NCI-H460 (cell line): ENCODE results near the gene ZNF783. TPM values are rescaled to one million over a fixed set of nuclear protein-coding genes. Genes with fewer than 3 reads are reported as not detected.
"Not testable (repeated sequence)": the region's sequence is repeated elsewhere in the genome, so short reads cannot be mapped to it uniquely, and the experiment has no call there.

Experiments
- DNase-seq: peaks from one replicate; pipeline ENCODE4 v3.0.0-alpha.2; 2016; ENCODE audit warnings: low read depth; ENCODE audit errors: extremely low read depth
- total RNA-seq: library from RNA; depleted of rRNA; stranded (reverse); fragments of >200 nt; shearing (Covaris generic); gene quantifications from 2 replicates; pipeline ENCODE4 v1.2.3, GENCODE V29; 2014

ZNF783 gene
- total RNA-seq, 1 experiment from 2014 or later, result 3.0 TPM

DNA sequence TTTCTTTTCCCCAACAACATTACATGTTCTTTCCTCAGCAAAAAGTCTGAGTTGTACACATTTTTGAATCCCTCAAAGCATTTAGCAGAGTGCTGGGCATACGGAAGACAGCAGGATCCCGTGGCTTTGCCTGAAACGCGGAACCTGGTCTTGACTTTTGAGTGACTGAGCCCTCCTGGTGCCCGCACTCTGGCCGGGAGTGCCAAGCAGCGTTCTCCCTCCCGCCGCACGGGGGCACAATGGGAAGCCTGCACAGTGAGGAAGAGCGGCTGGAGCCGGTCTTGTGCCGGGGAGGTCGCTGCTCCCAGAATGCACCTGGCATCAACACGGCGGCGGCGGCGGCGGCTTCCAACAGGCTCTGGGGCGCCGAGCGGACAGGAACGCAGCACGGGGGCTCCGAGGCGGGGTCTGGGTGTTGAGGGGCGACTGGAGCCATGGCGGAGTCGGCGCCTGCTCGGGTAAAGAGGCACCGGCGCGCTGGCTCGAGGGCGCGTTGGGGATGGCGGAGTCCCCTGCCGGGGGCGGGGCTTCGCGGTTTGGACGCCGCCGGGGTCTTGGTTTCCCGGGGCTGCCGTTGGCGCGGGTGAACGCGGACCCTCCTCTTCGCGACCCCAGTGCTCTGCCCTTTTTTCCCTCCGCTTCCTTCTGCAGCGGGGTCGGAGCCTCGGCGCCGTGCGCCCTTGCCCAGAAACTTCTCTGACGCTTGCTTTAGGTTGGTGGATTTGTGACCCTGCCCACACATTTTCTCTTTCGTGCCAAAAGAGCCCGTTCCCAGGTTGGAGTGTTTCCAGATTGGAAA, 22.5 kb upstream of the ZNF783 start, which contains the start of gene ZNF212:
Gene ZNF212 (plus strand): TSS at position 307 of the 799 bp plus-strand sequence. CDS start 128 bp downstream, at position 435.
- DNase-seq, result peak; percentile 88

DNA sequence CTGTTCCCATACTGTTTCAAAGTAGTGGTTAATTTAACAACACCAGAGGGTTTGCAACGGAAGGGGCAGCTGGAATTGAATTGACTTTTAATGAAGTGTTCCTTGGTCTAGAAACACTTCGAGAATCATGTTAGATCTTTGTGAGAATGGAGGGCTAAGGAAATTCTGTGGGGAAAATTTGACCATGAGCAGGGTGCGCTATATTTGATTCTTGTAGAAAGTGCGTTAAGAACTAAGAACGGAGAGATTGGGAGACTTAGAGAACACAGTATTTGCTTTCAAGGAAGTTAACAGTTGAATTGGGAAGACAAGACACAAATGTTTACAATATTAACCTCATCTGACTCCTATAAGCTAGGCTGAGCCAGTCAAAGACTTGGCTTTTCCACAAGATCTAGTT, 21.4 kb upstream of the ZNF783 start:
- no peak for DNase-seq

DNA sequence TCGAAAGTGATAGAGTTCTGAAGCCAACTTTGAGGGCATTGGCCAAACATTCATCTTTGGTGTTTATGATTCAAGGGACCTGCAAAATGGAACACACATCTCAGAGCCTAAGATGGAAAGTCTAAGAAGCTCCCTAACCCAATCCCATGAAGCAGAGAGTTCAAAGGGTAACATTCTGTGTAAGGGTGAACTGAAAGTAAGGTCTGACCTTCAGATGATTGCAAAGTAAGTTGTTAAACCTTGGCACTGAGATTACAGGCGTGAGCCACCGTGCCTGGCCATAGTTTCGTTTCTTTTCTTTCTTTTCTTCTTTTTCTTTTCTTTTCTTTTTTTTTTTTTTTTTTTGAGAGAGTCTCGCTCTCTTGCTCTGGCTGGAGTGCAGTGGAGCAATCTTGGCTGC, 20.3 kb upstream of the ZNF783 start:
- DNase-seq, result no peak

DNA sequence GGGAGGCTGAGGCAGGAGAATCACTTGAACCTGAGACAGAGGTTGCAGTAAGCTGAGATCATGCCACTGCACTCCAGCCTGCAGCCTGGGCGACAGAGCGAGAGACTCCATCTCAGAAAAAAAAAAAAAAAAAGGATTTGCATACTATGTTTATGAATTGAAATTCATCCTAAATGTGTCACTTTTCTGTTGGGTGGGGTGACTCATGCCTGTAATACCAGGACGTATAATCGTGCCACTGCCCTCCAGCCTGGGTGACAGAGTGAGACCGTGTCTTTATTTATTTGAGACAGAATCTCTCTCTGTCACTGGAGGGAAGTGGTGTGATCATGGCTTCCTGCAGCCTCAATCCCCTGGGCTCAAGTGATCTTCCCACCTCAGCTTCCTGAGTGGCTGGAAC, 16.8 kb upstream of the ZNF783 start:
- DNase-seq, result no peak

DNA sequence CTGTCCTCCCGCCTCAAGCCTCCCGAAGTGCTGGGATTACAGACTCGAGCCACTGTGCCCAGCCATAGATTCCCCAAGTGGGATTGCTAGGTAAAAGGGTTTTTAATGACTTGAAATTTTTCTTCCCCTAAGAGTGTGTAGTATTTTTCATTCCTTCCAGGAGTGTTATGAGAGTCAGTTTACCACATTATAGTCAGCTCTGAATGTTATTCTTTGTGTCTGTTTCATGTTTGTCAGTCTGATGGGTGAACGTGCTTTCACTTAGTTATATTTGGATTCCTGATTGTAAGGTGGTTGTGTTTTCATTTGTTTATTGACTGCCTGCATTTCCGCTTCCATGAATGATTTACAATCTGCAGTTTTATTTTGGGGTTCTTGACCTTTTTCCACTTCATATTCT, 16.3 kb upstream of the ZNF783 start:
- DNase-seq, result no peak

DNA sequence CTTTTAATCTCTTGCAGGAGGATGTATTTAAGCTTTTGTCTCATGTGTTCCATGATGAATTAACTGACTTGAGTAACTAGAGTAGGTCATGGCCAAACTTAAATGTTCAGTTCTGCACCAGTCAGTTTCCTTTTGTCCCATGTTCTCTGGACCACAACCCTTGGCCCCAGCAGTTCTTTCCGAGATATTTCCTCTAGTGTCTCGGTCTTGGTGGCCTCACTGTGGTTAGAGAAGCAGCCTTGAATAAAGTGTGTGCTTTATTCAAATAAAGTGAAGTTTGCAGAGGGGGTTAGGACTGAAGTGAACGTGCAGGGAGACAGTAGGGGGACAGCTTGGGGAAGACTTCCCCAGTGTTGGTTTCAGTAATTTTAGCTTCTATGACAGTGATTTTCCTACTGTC, 13.2 kb upstream of the ZNF783 start:
- no peak for DNase-seq

DNA sequence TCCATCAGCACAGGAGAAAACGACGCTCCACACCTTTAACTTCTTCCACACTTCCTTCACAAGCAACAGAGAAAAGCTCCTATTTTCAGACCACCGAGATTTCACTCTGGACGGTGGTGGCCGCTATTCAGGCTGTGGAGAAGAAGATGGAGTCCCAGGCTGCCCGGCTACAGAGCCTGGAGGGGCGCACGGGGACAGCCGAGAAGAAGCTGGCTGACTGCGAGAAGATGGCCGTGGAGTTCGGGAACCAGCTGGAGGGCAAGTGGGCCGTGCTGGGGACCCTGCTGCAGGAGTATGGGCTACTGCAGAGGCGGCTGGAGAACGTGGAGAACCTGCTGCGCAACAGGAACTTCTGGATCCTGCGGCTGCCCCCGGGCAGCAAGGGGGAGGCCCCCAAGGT, 11.8 kb upstream of the ZNF783 start:
- not testable (repeated sequence) for DNase-seq

DNA sequence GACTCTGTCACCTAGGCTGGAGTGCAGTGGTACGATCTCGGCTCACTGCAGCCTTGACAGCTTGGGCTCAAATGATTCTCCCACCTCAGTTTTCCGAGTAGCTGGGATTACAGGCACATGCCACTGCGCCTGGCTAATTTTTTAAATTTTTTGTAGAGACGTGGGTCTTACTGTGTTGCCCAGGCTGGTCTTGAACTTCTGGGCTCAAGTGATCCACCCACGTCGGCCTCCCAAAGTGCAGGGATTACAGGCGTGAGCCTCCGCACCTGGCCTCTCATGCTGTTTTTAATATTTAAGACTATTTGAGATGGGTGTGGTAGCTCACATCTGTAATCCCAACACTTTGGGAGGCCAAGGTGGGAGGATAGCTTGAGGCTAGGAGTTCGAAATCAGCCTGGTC, 10.5 kb upstream of the ZNF783 start:
- DNase-seq, result not testable (repeated sequence)

DNA sequence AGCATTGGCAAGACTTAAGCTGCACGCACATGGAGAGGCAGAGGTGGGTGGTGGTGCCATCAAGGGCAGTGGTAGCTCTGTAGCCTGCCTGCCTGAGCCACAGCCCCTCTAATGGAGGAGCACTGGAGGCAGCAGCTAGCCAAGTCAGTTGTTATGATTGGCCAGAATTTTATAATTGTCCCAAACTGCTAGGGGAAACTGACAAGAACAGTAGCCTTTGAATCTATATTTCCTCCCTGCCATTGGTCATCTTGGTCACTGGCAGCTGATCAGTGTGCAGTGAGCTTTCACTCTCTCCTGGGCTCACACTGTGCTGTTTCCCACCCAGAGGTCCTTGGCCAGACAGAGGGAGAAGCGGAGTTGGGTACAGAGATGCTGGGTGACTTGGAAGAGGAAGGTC, 9.6 kb upstream of the ZNF783 start:
- no peak for DNase-seq

DNA sequence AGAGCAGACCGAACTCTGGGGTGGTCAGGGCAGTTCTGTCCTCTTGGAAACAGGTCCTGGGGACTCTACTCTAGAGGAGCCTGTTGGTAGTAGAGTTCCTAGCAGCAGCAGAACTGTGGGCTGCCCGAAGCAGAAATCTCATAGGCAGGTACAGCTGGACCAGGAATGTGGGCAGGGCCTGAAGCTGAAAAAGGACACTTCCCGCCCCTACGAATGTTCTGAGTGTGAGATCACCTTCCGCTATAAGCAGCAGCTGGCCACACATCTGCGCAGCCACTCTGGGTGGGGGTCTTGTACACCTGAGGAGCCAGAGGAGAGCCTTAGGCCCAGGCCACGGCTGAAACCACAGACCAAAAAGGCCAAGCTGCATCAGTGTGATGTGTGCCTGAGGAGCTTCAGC, 8.3 kb upstream of the ZNF783 start:
- no peak for DNase-seq

DNA sequence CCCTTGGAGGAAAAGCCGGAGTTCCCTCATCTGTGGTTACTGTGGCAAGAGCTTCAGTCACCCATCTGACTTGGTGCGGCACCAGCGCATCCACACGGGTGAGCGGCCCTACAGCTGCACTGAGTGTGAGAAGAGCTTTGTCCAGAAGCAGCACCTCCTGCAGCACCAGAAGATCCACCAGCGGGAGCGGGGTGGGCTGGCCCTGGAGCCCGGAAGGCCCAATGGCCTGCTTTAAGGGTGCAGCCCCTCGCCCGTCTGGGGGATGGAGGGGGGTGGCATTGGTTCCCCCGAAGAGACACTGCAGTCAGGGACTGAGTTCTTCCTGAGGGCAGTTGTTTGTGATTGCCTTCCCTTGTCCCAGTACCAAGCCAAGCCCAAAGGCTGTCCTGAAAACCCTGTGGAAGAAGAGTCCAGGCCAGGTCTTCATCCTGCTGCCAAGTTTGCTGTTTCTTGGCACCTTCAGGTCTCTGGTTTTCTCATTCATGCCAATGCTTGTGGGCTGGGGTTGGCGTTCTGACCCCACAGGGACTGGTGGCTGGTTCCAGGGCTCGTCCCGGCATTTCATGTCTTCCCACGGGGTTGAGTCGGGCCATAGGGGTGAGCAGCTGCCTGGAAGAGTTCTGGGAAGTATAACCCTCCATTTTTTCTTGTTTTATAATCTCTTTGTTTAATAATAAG, 7.7 kb upstream of the ZNF783 start:
- DNase-seq, result no peak

DNA sequence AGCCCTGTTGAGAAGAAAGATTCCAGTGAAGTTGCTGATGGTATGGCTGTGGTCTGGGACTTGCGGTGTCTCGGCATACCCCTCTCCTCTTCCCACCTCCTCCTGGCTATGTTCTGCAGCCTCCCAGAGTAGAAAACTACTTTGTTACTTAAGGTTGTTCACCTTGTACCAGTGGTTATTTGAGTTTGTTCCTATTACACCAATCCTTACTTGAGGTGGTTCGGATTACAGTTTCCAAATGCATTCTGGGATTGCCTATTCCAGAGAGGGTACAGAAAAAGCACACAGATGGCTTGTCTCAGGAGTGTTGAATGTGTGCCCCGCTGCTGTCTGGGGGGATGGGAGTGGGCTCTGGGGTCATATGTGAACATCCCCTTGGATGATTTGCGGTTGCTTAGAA, 6.8 kb upstream of the ZNF783 start:
- DNase-seq, result no peak

DNA sequence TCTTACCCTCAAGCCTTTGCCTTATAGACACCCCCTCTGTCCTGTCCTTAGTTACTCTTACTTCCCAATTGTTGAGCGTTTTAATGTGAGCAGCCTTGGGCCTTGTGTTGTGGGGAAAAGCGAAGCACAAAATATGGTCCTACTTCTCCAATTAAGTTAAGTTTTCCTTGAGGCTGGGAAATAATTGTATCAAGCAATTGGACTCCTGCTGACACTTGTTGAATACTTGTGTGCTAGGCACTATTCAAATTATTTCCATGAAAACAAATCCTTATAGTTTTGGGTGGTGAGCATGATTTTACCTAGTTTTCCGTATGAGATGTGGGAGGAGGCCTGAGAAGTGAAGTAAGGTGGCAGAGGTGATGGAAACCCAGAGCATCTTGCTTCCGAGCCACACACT, 5.4 kb upstream of the ZNF783 start:
- no peak for DNase-seq

DNA sequence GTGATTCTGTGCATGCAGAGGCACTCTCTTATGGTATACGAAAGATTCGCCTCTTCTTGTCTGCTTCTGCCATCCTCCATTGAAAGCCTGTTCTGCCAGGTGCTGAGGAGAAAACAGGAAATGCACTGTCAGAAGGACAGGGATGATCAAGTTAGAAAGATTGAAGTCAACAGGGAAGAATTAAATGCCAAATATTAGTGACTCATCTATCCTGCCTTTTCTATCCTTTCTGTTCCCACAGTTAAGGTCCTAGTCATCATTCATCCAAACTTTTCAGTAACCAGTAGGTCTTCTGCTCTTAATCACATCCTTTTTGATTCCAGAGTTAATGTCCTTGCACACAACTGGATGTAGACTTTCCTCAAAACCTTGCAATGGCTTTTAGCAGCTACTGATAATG, 4.8 kb upstream of the ZNF783 start:
- DNase-seq, result no peak

DNA sequence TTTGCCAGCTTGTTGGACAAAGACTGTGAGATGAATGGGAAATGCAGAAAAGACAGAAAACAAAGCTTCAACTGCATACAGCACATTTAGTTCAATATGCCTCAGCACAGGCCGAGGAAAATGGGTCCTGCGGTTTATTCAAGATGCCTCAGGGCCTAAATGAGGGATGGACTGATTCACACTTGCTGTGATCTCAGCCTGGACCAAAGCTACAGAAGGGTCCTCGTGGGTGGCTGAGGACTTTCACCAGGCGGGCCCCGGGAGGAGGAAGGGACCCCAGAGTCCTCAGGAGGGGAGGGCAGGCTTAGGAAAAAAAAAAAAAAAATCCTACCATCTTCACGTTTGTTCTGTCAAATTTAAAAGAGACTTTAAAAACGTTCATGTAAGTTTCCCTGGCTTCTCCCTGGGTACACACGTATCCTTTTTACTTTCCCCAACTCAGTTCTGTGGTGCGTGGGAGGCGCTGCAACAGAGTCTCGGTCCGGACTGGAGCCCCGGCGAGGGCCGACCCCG, 624 bp upstream of the ZNF783 start:
- DNase-seq, result no peak

DNA sequence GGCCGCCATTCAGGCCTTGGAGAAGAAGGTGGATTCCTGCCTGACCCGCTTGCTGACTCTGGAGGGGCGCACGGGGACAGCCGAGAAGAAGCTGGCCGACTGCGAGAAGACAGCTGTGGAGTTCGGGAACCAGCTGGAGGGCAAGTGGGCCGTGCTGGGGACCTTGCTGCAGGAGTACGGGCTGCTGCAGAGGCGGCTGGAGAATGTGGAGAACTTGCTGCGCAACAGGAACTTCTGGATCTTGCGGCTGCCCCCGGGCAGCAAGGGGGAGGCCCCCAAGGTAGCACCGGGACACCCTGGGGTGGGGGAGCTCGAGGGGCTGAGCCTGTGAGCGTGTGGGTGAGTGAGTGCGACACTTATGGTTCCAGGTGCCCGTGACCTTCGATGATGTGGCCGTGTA, 4.5 kb downstream of the ZNF783 start:
- no peak for DNase-seq

DNA sequence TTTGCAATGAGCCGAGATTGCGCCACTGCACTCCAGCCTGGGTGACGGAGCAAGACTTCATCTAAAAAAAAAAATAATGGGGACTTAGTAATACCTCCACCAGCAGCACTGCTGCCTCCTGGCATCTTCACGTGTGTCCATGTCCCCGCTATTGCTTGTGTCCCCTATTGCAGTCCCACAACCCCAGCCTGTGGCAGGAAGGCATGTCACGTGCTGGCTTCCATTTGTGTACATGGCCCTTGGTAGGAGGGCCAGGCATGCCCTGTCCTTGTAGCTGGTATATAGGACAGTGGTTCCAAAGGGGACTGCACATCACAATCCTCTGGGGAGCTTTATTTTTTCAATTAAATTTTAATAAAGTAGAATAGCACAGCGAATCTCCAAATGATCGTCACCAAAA, 5.7 kb downstream of the ZNF783 start:
- no peak for DNase-seq

DNA sequence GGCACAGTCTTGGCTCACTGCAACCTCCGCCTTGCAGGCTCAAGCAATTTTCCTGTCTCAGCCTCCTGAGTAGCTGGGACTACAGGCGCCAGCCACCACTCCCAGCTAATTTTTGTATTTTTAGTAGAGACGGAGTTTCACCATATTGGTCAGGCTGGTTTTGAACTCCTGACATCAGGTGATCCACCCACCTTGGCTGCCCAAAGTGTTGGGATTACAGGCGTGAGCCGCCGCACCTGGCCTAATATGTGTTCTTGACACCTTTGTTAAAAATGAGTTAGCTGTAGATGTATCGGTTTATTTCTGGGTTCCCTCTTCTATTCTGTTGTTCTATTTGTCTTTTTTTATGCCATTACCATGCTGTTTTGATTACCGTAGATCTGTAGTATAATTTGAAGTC, 12.4 kb downstream of the ZNF783 start:
- not testable (repeated sequence) for DNase-seq

DNA sequence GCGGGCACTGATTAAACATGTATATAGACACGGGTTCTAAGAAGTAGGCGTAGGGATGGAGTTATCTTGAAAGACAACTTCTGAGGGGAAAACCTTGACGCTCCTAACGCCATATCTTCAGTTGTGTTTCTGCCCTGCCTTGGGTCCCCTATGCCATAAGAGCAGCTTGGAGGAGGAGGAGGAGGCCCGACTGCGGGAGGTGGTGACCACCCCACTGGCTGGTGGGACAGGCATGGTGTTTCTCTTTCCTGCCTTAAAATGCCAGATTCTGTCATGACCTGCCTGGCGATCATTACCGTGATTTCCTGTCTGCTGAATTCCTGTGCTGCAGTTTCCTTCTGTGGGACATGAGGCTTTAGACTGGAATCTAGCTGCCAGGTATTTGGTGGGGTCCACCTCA, 15.9 kb downstream of the ZNF783 start:
- no peak for DNase-seq

DNA sequence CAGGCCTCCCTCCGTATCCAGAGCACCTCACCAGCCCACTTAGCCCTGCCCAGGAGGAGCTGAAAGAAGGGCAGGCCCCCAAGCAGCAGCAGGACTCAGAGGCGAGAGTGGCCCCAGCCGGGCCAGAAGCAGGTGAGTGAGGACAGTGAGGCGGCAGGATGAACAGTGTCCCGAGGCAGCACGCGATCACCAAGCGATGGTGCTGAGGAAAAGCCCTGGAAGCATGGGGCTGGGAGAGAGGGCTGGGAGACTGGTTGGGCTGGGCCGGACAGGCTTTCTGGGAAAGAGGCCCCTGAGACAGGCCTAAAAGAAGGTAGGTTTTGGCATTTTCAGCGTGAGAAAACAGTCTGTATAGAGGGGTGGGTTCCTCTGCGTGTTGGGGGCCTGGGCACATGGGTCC, 16.4 kb downstream of the ZNF783 start:
- DNase-seq, result no peak

DNA sequence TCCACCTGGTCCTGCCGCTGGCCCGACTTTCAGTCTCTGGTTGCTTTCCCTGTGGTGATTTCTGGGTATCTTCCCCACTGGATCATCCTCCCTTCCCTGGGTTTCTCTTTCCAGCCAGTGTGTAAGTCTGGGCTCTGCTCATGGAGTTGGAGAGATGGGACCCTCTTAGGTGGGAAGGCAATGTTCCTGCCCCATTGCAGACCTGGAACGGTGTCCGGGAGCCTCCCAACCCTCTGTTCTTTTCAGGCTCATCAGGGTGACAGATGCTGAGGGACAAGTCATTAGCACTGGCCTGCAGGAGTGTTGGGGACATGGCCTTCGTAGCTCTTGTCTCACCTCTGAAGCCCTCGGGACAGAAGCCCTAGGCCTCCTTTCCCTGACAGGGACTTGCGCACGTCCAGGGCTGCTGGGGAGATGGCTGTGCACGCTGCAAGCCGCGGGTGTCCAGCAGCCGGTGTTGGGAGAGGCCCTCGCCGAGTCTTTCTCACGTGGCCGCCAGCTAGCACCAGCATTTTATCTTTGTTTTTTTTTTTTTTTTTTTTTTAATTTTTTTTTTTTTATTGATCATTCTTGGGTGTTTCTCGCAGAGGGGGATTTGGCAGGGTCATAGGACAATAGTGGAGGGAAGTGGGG, 17.2 kb downstream of the ZNF783 start:
- DNase-seq, result no peak

DNA sequence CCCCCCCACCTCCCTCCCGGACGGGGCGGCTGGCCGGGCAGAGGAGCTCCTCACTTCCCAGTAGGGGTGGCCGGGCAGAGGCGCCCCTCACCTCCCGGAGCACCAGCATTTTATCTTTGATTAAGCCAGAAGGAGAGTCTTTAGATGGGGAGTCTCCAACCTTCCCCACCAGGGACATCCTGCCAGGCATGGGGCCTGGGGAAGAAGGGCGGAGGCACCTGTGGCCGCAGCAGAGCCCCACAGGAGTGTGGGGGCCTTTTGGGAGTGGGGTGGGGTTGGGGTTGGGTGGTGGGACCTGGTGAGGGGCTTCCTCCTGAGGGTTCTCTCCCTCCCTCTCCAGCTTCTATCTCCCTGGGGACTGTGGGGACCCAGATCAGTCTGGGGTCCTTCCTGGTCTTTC, 18.2 kb downstream of the ZNF783 start:
- no peak for DNase-seq
